Measurements from ENCODE around the gene AGPAT3. TPM values are rescaled to one million over a fixed set of nuclear protein-coding genes. Genes with fewer than 3 reads are reported as not detected.

The AGPAT3 gene
- total and polyA plus RNA-seq, 2 experiments from 2014 or later, result 41.0 to 51.2 TPM

DNA sequence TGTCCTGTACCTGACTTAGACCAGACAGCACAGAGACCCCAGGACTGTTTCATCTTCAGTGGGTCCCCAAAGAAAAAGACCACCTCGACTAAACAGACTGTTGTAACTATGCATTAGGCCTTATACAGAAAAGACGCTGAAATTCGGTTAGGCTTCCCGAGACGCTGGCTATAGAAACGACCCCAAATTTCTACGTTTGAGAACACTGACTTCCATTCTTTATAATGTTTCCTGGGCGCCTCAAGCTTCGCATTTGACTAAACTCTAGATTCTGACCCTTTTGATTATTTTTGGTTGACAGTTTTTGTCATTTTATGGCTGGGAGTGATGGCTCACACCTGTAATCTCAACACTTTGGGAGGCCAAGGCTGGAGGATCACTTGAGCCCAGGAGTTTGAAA is 146.1 kb downstream of the AGPAT3 start:
- H3K9me2 ChIP-seq (replicated peaks; ENCODE audit: insufficient read depth), result no peaks in the 10 kb centered on the region
- peak overlapping the region; percentile 92 for H2AFZ ChIP-seq
- peak overlapping the region; percentile 98 for H3K27ac ChIP-seq
- H4K20me1 ChIP-seq (ENCODE audit: insufficient read depth, poor library complexity, severe bottlenecking), result peaks cover 29% of the 10 kb centered on the region
- WGBS (ENCODE audit: low lambda C conversion rate, missing lambda C conversion rate), result 87% methylated on average over 9 of the region's 9 CpGs
- peak overlapping the region; percentile 94 for H3K4me2 ChIP-seq
- peaks cover 18% of the 10 kb centered on the region for H3K4me1 ChIP-seq (ENCODE audit: insufficient read depth)
- TF ChIP-seq EZH2phosphoT487 (IDR thresholded peaks at IDR 0.05; ENCODE audit: low read depth, severe bottlenecking, unreplicated experiment) (no peak), EZH2 (IDR thresholded peaks at IDR 0.05; ENCODE audit: borderline replicate concordance) (no peak)
- TF ChIP-seq, protein P1, sequence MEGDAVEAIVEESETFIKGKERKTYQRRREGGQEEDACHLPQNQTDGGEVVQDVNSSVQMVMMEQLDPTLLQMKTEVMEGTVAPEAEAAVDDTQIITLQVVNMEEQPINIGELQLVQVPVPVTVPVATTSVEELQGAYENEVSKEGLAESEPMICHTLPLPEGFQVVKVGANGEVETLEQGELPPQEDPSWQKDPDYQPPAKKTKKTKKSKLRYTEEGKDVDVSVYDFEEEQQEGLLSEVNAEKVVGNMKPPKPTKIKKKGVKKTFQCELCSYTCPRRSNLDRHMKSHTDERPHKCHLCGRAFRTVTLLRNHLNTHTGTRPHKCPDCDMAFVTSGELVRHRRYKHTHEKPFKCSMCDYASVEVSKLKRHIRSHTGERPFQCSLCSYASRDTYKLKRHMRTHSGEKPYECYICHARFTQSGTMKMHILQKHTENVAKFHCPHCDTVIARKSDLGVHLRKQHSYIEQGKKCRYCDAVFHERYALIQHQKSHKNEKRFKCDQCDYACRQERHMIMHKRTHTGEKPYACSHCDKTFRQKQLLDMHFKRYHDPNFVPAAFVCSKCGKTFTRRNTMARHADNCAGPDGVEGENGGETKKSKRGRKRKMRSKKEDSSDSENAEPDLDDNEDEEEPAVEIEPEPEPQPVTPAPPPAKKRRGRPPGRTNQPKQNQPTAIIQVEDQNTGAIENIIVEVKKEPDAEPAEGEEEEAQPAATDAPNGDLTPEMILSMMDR (IDR thresholded peaks at IDR 0.05; ENCODE audit: poor library complexity), result no peak
- H3K36me3 ChIP-seq (replicated peaks; ENCODE audit: insufficient read depth, low read depth), result no peaks in the 10 kb centered on the region
- no peaks in the 10 kb centered on the region for H3K9me3 ChIP-seq (ENCODE audit: low read depth)
- H3K79me2 ChIP-seq, result peaks cover 42% of the 10 kb centered on the region
- H3K4me3 ChIP-seq, result peak overlapping the region; percentile 93
- H3K27me3 ChIP-seq, result no peaks in the 10 kb centered on the region
- DNase-seq (ENCODE audit: low spot score), result no peak

DNA sequence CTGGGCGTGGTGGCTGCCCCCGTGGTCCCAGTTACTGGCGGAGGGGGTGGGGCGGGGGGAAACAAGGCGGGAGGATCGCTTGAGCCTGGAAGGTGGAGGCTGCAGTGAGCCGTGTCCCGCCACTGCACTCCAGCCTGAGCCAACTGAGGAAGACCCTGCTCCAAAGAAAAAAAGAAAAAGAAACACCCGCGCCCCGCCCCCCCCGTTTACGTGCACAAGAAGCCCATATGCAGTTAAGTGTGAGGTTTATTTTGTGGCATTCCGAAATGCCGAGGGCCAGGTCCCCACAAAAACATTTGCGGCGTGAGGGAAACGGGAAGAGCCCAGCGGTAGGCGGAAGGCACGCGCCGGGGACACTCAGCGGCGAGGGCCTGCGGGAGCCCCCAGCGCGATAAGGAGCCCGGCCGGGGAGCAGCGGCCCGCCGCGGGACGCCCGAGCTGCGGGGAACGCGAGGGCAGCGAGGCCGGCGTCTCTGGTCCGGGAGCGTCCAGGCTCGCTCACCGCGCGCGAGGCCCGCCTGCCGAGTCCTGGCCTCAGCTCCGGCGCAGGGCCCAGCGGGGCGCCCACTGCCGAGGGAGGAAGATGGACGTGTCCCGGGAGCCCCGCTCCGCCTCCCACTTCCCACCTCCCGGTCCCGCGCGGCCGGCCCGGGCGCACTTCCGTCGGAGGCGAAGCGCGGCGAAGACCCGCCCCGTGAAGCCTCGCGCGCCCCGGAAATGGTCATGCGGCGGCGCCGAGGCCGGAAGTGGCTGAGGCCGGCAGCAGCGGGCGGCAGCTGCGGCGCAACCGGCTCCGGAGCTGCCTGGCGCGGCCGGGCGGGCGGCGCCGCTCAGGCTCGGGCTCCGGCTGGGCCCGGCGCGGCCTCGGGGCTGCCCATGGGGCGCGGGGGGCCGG is 146.8 kb downstream of the AGPAT3 start, which contains the start of gene TRAPPC10:
TSS of gene TRAPPC10 (plus strand) at position 731 of the 895 bp plus-strand sequence. CDS start 185 bp downstream, outside the sequence.
- H4K20me1 ChIP-seq (ENCODE audit: insufficient read depth, poor library complexity, severe bottlenecking), result peaks cover 32% of the 10 kb centered on the region
- H3K79me2 ChIP-seq, result peaks cover 49% of the 10 kb centered on the region
- no peaks in the 10 kb centered on the region for H3K9me2 ChIP-seq (replicated peaks; ENCODE audit: insufficient read depth)
- H3K27ac ChIP-seq, result peak within 1 kb of the TSS; percentile 98
- under 1% methylated on average over 61 of the region's 107 CpGs for WGBS (ENCODE audit: low lambda C conversion rate, missing lambda C conversion rate)
- no peaks in the 10 kb centered on the region for H3K36me3 ChIP-seq (replicated peaks; ENCODE audit: insufficient read depth, low read depth)
- H3K27me3 ChIP-seq, result no peaks in the 10 kb centered on the region
- peak within 1 kb of the TSS; percentile 96 for H3K4me2 ChIP-seq
- DNase-seq (ENCODE audit: low spot score), result peak; percentile 94
- H3K9me3 ChIP-seq (ENCODE audit: low read depth), result no peaks in the 10 kb centered on the region
- peaks cover 18% of the 10 kb centered on the region for H3K4me1 ChIP-seq (ENCODE audit: insufficient read depth)
- H3K4me3 ChIP-seq, result peak within 1 kb of the TSS; percentile 93
- H2AFZ ChIP-seq, result peak within 1 kb of the TSS; percentile 92
- TF ChIP-seq EZH2phosphoT487 (IDR thresholded peaks at IDR 0.05; ENCODE audit: low read depth, severe bottlenecking, unreplicated experiment), result no peak
- TF ChIP-seq, protein P1 (IDR thresholded peaks at IDR 0.05; ENCODE audit: poor library complexity), result no peak
- no peak for TF ChIP-seq EZH2 (IDR thresholded peaks at IDR 0.05; ENCODE audit: borderline replicate concordance)

DNA sequence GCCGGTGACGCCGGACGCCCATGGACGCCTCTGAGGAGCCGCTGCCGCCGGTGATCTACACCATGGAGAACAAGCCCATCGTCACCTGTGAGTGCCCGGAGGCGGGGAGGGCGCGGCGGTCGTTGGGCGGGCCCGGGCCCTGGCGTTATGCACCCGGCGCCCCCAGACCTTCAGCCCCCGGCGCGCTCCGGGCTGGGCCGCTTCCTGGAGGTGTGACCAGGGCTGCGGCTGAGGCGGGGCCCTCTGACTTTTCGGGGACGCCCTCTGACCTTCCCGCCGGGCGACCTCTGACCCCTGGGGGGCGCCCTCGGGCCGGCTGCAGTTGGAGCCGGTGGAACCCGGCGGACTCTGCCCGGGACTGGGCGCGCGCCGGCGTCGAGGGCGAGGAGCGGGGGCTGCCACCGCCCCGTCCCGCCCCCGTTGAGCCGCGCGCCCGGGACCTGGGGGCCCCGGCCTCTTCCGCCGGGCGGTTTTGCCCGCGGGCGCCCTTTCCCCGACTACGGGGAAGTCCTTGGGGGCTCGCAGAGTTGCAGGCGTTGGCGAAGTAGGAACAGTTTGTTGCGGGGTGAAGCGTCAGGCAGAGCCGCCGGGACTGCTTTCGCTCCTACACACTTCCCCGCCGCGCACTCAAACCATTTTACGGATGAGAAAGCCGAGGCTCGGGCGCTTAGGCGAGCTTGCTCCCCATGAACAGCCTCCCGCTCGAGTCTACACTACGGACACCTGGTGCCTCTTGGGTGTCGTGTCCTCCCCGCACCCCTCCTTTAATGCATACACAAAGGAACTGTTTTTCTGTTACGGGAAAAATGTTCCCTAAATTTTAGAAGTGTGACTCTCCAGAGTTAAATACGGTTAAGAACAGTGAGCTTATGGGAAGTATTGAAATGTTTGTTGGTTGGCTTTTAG is 147.7 kb downstream of the AGPAT3 start:
- Histone ChIP-seq H4K20me1 (ENCODE audit: insufficient read depth, poor library complexity, severe bottlenecking) (peaks cover 35% of the 10 kb centered on the region), H2AFZ (peak overlapping the region; percentile 84)
- 2% methylated on average over 47 of the region's 87 CpGs for WGBS (ENCODE audit: low lambda C conversion rate, missing lambda C conversion rate)

More for the DNA sequence above, 147.7 kb downstream of the AGPAT3 start:
- peak overlapping the region; percentile 98 for H3K27ac ChIP-seq
- DNase-seq (ENCODE audit: low spot score), result peak; percentile 76
- no peaks in the 10 kb centered on the region for H3K9me3 ChIP-seq (ENCODE audit: low read depth)
- peaks cover 58% of the 10 kb centered on the region for H3K79me2 ChIP-seq
- peak overlapping the region; percentile 78 for H3K4me3 ChIP-seq
- TF ChIP-seq EZH2 (IDR thresholded peaks at IDR 0.05; ENCODE audit: borderline replicate concordance) (no peak), EZH2phosphoT487 (IDR thresholded peaks at IDR 0.05; ENCODE audit: low read depth, severe bottlenecking, unreplicated experiment) (no peak)
- TF ChIP-seq, protein P1 (IDR thresholded peaks at IDR 0.05; ENCODE audit: poor library complexity), result peak; percentile 34
- no peaks in the 10 kb centered on the region for H3K27me3 ChIP-seq
- peaks cover 18% of the 10 kb centered on the region for H3K4me1 ChIP-seq (ENCODE audit: insufficient read depth)
- H3K4me2 ChIP-seq, result peak overlapping the region; percentile 96
- no peaks in the 10 kb centered on the region for H3K36me3 ChIP-seq (replicated peaks; ENCODE audit: insufficient read depth, low read depth)
- no peaks in the 10 kb centered on the region for H3K9me2 ChIP-seq (replicated peaks; ENCODE audit: insufficient read depth)

Data from hepatocyte (in vitro differentiated cells).